Activated CD4-positive, CD25-positive, alpha-beta regulatory T cell (primary cell): ENCODE data around the gene RPS14.

Experiments
- DNase-seq, 4 experiments: peaks; one replicate each; lab custom pipeline; 2025; lab: John Stamatoyannopoulos, UW

RPS14 gene

GRCh38 chr5:150413176-150413901 is 36.2 kb downstream of the RPS14 start:
- no peak for DNase-seq

DNA sequence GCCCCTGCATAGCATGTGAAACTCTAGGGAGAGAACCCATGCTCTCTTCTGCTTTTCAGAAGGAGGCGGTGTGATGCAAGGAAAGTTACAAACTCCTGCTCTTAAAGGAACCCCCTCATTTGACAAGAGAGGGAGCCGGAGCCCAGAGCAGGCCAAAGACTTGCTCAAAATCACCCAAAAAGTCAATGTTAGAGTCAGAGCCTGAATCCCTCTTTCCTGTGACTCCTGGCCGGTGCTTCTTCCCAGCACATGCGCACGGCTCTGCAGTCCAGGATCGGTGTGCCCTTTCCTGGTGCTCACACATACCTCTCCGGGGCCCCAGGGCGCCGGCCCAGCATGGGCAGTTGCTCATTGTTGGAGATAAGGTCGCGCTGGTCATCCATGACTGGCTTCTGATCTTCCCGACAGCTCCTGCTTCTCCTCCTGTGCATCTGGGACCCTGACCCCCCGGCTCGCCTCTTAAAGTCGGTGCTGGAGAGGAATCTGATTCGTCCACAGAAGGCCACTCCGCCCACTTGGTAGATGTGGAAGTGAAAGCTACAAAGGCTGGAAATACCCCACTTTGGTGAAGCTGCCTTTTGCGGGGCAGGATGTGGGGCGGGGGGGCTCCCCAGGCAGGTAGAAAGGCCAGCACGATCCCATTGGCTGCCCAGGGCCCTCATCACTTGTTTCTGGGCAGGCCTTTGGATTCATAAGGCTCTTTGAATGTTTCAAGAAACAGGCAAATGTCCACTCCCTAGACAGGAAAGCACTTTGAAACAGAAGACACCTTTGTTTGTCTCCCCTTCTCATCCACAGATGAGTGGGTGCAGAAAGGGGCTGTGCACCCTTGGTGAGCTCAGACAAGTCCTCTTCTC is 37.0 kb downstream of the RPS14 start, which contains the start of gene CD74:
Gene CD74, minus strand, starts transcription at position 592 of the 857 bp plus-strand sequence. Its CDS starts 161 bp downstream, at position 431.
- peak; percentile 82 to 86 (median 84) for DNase-seq

- peak in 3 of 4 experiments; percentile 27 to 48 (median 43) for DNase-seq
These were observed 38.1 kb downstream of the RPS14 start for GRCh38 chr5:150411245-150411979.

GRCh38 chr5:150410524-150411244 is 38.9 kb downstream of the RPS14 start:
- no peak for DNase-seq

- no peak for DNase-seq
These were observed 39.7 kb downstream of the RPS14 start for GRCh38 chr5:150409638-150410523.

DNA sequence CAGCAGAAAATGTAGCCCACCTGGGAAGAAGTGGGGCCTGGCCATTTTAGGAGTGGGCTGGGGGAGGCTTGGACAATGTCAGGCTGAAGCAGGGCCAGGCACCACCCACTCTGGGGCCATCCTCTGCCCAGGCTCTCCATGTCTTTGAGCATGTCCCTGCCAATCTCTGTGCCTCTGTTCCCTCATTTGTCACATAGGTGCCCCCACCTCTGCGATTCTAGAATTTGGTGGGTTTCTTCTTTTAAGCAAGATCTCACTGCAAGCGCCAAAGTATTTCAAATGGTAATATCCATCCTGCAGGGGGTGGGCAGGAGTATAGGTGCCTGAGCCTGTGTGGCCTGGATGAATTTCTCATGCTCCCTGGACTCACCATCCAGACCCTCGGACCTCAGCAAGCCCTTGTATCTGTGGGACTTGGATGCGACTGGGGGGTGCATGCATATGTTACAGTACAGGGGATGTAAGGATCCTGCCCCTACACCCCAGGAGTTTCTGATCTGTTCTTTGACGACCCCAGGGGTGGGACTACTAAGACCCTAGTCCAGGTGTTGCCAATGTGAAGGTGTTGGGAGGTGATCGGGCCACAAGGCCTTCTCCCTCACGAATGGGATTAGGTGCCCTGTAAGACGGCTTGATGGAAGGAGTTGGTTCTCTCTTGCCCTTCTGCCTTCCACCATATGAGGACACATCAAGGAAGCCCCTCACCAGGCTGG is 41.2 kb downstream of the RPS14 start:
- DNase-seq = no peak

DNA sequence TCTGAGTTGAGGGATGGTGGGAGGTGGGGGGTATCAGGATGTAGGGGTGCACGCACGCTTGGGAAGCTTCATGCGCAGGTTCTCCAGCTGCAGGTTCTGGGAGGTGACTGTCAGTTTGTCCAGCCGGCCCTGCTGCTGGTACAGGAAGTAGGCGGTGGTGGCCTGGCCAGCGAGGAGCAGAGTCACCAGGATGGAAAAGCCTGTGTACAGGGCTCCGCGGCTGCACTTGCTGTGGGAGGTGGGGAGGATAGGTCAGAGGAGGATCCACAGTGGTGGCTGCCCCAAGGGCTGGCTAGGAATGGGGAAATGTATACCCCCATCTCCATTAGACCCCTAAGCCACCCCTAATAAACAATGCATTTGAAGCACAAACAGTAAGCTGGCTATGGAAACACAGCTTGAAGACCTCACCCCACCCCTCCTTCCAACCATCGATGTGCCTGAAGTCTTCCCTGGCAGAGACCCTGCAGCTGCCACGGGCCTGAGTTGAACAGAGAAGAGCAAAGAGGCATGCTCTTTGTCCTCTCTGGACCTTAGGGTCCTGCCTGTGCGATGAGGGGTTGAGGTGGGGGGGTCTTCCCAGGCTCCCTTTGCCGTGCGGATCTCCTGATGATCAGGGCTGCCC is 42.3 kb downstream of the RPS14 start:
- no peak for DNase-seq

GRCh38 chr5:150406723-150407095 is 42.8 kb downstream of the RPS14 start:
- DNase-seq = no peak

GRCh38 chr5:150406103-150406722 is 43.3 kb downstream of the RPS14 start:
- no peak for DNase-seq

GRCh38 chr5:150404941-150405816 is 44.4 kb downstream of the RPS14 start:
- DNase-seq = no peak

DNA sequence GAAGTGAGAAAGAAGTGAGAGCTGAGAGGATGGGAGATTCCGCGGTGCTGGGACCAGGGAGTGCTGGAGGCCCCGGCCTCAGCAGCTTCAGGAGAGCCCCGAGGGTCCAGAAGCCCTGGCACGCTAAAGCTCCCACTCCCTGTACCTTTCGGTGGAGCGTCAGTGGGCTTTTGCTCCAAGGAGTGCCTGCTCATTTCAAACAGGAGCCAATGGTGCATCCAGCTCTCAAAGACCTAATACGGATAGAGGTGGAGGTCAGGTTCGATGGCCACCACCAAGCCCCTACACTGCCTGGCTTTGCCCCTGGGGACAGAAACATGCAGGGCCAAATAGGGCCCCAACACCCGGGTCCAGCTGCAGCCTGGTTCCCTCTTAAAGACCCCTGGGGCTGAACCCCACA is 45.0 kb downstream of the RPS14 start:
- no peak for DNase-seq

- DNase-seq = no peak
These were observed 45.4 kb downstream of the RPS14 start for GRCh38 chr5:150404121-150404520.

GRCh38 chr5:150402901-150403342 is 46.6 kb downstream of the RPS14 start:
- no peak for DNase-seq

DNA sequence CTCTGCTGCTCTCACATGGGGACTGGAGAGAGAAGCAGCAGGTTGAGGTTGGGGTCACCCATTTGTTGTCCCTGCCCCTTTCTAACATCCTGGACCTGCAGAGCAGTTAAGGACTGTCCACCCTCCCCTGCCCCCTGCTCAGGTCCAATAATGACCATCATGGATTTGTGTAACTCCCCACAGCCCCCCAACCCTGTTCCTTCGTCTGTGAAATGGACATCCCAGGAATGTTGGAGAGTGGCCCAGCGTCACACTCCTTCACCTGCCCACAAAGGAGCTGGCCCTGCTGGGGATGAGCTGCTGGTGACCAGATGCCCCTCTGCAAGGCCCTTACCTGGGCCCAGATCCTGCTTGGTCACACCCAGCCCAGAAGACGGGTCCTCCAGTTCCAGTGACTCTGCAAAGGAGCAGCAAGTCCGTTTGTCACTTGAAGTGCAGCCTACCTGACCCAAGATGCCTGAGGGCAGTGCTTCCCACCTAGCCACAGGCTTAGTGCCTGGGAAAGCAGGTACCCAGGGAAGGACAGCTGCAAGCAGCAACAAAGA is 47.2 kb downstream of the RPS14 start:
- no peak for DNase-seq

GRCh38 chr5:150401376-150402228 is 47.9 kb downstream of the RPS14 start:
- DNase-seq = no peak

GRCh38 chr5:150401076-150401375 is 48.5 kb downstream of the RPS14 start:
- DNase-seq = no peak
